Fibroblast of skin of left biceps (primary cell): ENCODE measurements around the gene ZNF664.

ENCODE experiments used
- DNase-seq, 2 experiments: peaks; one replicate each; pipeline ENCODE4 v3.0.0-alpha.2; 2013; ENCODE audit warnings: low read depth in 2 of 2

Gene ZNF664

GRCh38 chr12:123958876-123959275, 14.1 kb upstream of the ZNF664 start:
- no peak for DNase-seq

GRCh38 chr12:123960029-123960735, 12.8 kb upstream of the ZNF664 start:
- no peak for DNase-seq

GRCh38 chr12:123960856-123961255, 12.2 kb upstream of the ZNF664 start:
- no peak for DNase-seq

DNA sequence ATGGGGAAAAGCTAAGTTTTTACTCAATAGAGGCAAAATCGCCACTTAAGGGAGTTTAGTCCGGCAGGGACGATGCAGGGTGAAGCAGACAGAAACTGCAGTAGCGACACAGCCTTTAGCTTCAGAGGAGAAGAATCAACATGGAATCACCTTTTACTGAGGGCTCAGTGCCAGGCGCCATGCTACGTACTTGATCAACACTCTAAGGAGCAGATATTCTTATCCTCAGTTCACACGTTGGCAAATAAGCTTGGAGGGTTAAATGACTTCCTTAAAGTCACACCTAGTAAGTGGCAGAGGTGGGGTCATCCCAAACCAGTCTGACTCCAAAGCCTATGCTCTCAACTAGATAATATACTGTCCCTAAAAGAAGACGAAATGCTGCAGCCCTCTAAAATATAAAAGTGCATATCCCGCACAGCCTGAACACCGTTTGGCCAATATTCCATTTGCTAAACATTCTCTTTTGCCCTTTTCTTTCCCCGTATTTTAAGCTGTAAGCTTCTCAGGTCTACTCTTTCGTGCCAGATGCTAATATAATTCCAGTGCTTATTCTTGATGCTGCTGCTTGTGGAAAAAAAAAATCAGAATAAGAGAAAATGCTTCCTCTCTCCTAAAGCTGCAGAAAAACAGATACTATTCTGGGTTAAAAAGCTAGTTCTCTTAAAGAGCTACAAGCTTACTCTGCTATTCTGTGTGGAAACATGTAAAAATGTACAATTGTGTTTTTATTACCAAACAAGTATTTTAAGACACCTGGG, 11.2 kb upstream of the ZNF664 start:
- no peak for DNase-seq

GRCh38 chr12:123962513-123962912, 10.5 kb upstream of the ZNF664 start:
- no peak for DNase-seq

GRCh38 chr12:123963821-123964220, 9.2 kb upstream of the ZNF664 start:
- DNase-seq: no peak

- no peak for DNase-seq
These were observed 7.6 kb upstream of the ZNF664 start for GRCh38 chr12:123965382-123965781.

DNA sequence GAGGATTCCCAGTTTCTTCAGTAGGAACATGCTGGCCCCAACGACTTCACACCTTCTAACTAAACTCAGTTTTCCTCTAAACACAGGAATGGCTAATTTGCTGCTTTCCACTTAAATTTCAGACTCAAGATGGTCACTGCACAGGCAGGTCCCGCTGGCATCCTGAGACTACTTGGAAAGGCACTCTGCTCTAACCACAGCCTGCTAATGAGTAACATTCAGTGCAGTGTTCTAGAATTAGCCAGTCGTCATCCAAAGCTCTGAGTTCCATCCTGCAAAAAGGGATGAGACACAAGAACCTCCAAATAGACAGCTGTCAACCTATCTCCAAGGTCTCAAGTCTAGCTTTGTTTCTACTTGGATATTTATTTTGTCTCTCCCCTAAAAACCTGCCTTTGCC, 6.4 kb upstream of the ZNF664 start:
- peak in 1 of 2 experiments; percentile 18 for DNase-seq

DNA sequence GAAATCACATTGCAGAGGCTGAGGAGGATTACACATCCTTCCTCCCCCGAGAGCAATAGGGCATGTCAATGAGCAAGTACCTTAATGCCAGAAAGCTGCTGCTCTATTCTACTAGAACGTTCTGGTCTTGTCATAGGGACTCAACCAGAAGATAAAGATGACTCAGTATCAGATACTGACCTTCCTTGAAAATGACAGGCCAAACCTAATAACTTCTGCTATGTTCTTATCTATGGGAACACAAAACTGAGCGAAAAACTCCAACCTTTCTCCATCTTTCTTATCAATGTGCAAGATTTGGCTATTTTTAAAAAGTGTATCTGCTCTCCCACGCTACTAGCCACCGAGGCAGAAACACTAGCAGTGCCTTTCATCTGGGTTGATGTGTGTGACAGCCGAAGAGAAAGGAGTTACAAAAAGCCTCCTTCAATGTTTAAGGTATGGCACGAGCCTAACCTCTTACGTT, 5.9 kb upstream of the ZNF664 start:
- DNase-seq: no peak

DNA sequence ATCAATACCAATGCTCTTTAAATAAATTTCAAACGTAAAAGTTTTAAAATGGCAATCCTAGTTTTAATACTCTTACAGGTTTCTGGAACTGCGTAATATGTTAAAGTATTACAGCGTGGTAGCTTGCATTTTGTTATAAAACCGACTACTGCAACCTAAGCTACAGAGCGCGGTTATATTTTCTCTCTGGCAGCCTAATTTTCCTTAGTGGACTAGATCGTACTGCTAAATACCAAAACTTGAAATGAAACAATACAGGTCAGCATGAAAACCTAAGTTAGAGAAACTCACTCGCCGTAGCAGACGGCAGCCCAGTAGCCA, 1.6 kb upstream of the ZNF664 start:
- no peak for DNase-seq

GRCh38 chr12:123971770-123972456, 1.1 kb upstream of the ZNF664 start:
- DNase-seq: no peak

DNA sequence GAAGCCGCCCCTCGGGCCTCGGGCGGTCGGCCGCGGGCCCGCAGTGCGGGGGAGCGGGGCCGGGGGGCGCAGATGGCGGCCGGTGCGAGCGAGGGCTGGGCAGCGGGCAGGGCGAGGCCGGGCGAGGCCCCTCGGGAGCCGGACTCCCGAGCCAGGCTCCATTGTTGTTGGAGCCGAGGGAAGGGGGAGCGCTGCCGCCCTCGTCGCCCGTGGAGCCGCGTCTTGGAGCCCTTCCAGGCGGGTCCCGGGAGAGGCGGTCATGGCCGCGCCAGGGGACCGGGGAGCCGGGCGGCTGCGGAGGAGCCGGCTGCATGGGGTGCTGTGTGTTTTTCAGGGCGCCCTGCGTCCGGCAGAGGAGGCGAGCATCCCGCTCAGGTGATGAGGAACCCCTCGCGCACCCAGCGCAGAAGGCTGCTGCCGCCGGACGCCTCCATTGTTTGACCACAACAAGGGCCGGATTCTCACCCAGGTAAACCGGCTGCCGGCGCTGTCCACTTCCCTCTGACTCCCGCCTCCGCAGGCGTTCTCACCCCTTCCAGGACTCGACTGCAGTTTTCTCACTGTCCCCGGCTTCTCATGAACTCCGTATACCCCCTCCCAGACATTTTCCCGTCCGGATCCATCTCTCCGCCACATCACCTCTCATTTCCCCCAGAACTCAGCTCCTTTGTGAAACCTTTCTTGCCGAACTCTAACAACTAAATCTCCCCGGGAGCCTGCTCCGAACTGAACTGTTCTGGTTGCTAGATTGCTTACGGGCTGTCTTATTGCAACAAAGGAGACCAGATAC, 732 bp downstream of the ZNF664 start:
- DNase-seq: no peak

DNA sequence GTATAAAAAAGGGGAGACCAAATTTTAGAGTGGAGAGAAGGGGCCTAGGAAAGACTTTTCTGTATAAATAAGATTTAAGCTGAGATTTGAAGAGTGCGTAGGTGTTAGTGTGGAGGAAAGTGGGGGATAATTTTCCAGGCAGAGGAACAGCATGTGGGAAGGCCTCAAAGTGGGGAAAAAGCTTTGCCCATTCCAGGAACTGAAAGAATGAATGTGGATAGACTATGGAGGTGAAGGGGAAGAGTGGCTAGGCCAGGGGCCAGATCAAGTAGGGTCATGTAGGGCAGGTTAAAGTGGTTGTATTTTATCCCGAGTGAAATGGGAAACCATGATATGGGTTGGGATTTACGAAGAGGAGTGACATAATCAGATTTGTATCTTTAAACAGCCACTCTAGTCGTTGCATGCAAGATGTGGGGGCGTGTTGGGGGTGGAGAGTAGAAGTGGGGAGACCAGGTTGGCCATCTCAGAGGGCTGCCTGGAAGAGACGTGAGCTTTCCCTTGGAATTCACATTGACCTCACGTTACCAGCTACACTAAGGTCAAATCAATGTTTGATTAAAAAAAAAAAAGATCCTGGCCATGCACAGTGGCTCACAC, 3.3 kb downstream of the ZNF664 start:
- DNase-seq: no peak

- no peak for DNase-seq
These were observed 6.6 kb downstream of the ZNF664 start for GRCh38 chr12:123979566-123979965.

- DNase-seq: no peak
These were observed 9.3 kb downstream of the ZNF664 start for GRCh38 chr12:123982269-123982668.

DNA sequence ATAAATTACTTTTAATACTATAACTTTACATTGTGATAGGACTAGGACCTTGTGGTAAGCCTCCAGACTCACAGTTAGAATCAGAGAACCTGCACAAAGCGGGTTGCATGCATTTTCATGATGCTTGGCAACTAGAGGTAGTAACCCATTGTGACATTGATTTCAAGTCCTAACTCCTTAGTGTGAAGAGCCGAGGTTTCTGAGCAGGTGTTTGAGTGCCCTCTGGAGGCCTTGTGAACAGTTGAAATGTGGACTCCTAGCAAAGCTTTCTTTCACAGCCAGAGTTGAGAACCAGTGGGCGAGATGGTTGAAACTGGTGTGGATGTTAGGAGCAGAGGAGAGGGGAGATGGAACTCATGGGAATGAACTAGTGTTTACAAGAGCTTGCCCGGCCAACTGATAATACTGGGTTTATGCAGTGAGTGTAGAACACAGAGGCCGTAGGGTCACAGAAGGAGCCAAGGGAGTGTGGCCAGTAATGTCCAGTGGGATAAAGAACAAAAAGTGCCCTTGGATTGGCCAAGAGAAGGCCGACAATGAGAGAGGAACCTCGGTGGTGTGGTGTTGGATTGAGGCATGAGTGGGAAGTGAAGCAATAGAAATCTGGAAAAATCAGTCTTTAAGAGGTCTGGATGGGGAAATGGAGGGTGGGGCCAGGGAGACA, 10.9 kb downstream of the ZNF664 start:
- peak in 1 of 2 experiments; percentile 35 for DNase-seq

GRCh38 chr12:123984903-123985302, 11.9 kb downstream of the ZNF664 start:
- DNase-seq: no peak

GRCh38 chr12:123986374-123986965, 13.5 kb downstream of the ZNF664 start:
- no peak for DNase-seq

DNA sequence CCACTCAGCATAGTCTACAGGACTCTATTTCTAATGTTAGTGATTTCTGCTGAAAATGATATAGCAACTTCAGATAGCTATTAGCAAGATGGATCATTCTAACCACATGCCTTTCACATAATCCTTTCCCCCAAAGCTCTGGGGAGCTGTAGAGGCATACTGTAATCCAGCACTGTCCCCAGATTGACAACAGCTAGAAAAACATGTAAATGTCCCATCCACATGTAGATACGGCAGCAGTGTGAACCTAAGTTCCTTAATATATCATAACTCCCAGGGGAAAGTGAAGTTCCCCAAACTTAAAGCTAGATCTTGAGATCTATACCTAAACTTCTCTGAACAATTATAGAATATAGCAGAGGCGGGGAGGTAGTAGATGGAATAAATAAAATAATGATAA, 14.0 kb downstream of the ZNF664 start:
- DNase-seq: no peak

GRCh38 chr12:123989168-123989567, 16.2 kb downstream of the ZNF664 start:
- DNase-seq: no peak

DNA sequence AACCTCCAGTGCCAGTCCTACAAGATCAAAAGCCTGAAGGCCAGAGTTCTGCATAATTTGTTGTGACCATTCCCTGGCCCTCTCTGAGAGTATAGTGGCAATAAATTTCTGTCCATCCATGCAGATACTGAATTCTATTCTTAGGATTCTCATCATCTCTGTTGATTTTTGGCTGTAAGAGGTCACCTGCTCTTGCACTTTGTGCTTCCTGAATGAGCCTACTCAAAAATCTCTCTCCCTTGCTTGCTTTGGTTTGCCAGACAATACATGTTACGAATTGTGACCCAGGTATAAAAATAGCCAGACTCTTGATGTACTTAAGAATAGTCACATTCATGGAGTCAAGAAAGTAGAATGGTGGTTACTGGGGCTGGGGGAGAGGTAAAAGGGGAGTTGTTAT, 16.7 kb downstream of the ZNF664 start:
- DNase-seq: no peak
